GM19452 (cell line): ENCODE measurements around the gene SASS6.
A peak's percentile ranks its signal among the peaks of the same experiment; 100 is the strongest.
"Not testable (repeated sequence)": the region's sequence is repeated elsewhere in the genome, so short reads cannot be mapped to it uniquely, and the experiment has no call there.

Experiments
- ATAC-seq: cut with Tn5 transposase; IDR thresholded peaks from one replicate; pipeline ENCODE4 v1.9.1; 2021; ENCODE audit not compliant: unreplicated experiment

SASS6 gene

DNA sequence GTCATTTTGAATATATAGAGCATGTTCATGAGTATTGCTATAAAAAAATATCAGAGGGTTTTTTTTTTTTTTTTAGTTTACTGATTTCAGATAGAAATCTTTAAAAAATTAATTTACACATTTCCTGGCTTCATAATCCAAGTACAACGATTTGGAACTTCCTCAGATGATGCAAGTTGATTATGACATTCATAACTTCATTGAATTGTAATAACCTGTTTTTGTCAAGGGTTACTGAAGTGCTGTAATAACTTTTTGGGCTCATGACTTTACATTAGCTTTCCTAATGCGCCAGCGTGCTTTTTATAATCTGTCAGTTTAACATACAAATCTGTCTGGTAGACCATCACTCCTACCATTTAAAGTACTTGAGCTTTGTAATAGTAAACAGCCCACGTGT lies 81.3 kb downstream of the SASS6 start:
- ATAC-seq, result no peak

- no peak for ATAC-seq
Measured at GRCh38 chr1:100050139-100050538, 82.6 kb downstream of the SASS6 start.

- not testable (repeated sequence) for ATAC-seq
Measured at GRCh38 chr1:100047235-100047708, 85.5 kb downstream of the SASS6 start.

DNA sequence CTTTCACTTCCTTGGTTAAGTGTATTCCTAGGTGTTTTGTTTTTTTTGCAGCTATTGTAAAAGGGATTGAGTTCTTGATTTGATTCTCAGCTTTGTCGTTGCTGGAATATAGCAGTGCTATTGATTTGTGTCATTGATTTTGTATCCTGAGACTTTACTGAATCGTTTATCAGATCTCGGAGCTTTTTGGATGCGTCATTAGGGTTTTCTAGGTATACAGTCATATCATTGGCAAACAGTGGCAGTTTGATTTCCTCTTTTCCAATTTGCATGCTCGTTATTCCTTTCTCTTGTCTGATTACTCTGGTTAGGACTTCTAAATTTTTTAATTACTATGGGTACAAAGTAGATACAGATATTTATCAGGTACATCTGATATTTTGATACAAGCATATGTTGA lies 87.5 kb downstream of the SASS6 start:
- ATAC-seq, result no peak

DNA sequence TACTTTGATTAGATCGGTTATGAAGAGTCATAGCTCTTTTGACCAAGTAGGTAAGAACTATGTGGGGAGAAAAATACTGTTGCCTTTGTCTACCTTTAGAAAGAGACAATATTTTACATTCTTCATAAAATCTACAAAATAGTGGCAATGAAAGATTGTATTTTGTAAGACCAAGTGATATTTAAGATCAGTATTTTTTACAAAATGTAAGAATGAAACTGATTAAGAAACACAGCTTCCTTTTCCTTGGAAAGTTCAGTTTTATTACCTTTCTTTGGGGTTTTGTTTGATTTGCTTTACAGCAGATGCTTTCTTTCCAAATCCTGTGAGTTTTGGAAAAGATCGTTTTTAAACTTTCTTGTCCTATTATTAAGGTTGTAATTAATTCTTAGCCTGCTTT lies 93.1 kb downstream of the SASS6 start:
- no peak for ATAC-seq

GRCh38 chr1:100038660-100039287 lies 94.0 kb downstream of the SASS6 start:
- ATAC-seq, result peak; percentile 42

DNA sequence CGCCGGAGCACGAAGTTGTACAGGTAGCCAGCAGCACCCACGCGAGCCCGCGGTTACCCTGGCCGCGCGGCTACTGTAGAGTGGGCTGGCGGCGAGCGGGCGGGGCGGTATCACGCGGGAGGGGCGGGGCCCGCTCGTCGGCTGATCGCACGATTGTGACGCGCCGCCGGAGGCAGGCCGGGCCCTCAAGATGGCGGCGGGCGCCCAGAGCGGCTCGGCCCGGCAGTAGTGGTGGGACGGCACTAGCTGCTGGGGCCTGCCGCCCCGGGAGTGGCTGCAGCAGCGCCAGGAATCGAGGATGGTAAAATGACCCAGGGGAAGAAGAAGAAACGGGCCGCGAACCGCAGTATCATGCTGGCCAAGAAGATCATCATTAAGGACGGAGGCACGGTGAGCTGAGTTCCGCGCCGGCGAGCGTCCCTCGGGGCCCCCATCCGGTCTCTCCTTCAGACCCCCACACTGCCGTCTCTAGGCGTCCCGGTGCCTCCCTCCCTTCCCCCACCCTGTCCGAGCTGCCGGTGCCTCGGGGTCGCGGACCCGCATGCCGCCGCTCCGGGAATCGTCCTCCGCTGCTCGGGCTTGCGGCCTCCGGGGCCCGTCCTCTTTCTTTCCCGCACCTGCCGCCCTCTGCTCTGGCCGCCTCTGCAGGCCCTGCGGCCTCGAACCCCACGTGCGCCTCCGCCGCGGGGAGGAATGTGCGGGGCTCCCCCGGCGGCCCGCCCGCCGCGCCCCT lies 94.6 kb downstream of the SASS6 start:
- ATAC-seq, result peak; percentile 86

DNA sequence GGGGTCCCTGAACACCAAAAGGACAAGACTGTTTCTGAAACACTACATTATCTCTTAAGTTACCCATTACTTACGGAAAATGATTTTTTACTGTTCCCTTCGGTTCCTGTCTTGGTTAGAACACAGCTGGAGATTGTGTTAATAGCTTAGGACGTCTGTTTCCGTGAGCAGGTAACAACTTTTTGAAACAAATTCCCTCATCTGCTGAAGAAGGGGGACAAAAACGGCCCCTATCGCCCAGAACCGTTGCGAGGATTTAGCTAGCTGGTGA lies 95.1 kb downstream of the SASS6 start:
- ATAC-seq, result no peak

- peak; percentile 1 for ATAC-seq
Measured at GRCh38 chr1:100036718-100037655, 95.7 kb downstream of the SASS6 start.

DNA sequence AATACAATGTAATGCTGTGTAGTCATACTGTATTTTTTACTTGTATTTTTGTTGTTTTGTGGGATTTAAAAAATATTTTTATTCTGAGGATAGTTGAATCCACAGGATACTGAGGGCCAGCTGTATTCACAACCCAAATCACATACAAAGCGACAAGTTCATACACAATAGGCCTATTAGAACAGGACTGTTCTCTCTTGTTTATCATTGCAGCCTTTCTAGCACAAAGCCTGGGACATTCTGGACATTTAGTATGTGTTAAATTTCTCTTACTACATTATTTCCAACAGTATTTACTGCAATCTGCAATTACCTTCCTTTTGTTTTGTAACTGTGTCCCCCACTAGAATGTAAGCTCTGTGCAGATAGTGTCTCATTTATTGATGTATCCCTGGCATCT lies 97.5 kb downstream of the SASS6 start:
- no peak for ATAC-seq

DNA sequence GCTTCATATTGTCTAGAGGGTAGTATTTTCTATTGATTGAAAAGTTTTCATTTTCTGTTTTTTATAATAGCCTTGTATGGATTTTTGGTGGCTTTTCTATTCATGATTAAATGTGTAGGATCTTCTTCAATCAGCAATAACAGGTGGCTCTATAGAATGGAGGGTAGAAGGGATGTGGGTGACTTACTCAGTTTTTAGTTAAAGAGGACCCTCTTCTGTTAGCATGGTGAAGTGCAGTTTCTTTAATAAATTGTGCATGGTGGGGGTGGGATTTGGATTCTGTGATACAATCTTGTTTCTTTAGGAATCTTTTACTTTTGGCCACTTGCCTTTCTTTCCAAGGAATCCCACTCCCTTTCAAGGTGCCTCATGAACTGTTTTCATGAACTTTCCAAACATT lies 98.3 kb downstream of the SASS6 start:
- ATAC-seq, result no peak
